ENCODE results near the gene PSG11. TPM values are rescaled to one million over a fixed set of nuclear protein-coding genes. Genes with fewer than 3 reads are reported as not detected.

The PSG11 gene
- polyA plus RNA-seq, 1 of the 3 experiments (the other 2 are of a cell fraction), result 0.08 TPM

Other genes starting within 250 kb of the PSG11 start
- gene PSG1, start 146.8 kb downstream of the PSG11 start, polyA plus RNA-seq (2012; rRNA removed), result 0.18 and 0.19 TPM in 2 replicates
- gene PSG6, start 108.6 kb downstream of the PSG11 start, polyA plus RNA-seq (2012; rRNA removed), result 0.05 TPM in 1 of 2 replicates, not detected in the other
- 0.05 TPM in 1 of 2 replicates, not detected in the other for gene PSG7, start 89.3 kb downstream of the PSG11 start, polyA plus RNA-seq (2012; rRNA removed)
- 0.16 and 0.31 TPM in 2 replicates for gene PSG2, start 56.2 kb upstream of the PSG11 start, polyA plus RNA-seq (2012; rRNA removed)
- gene PSG5, start 160.1 kb upstream of the PSG11 start, polyA plus RNA-seq (2012; rRNA removed), result 70.3 and 133 TPM in 2 replicates
- gene PSG4, start 179.2 kb upstream of the PSG11 start, polyA plus RNA-seq (2012; rRNA removed), result 175 and 311 TPM in 2 replicates
- gene PSG9, start 243.1 kb upstream of the PSG11 start, polyA plus RNA-seq (2012; rRNA removed), result 0.72 and 1.0 TPM in 2 replicates